Stimulated activated CD8-positive, alpha-beta memory T cell treated with anti-CD3 and anti-CD28 coated beads, Interleukin-4, amount 100 ng/mL, for 48 hours (primary cell): Measurements from ENCODE around the gene ZNF81.
"Not testable (repeated sequence)": the region's sequence is repeated elsewhere in the genome, so short reads cannot be mapped to it uniquely, and the experiment has no call there.

Experiments used
- DNase-seq: peaks from one replicate; pipeline ENCODE4 v3.0.0-alpha.2; 2020

Gene ZNF81

GRCh38 chrX:47936940-47937317, 100.2 kb downstream of the ZNF81 start:
- DNase-seq = no peak

- DNase-seq = no peak
Observed at GRCh38 chrX:47940448-47940847, 103.7 kb downstream of the ZNF81 start.

GRCh38 chrX:47941423-47941822, 104.7 kb downstream of the ZNF81 start:
- no peak for DNase-seq

GRCh38 chrX:47955295-47955694, 118.6 kb downstream of the ZNF81 start:
- not testable (repeated sequence) for DNase-seq

- no peak for DNase-seq
Observed at GRCh38 chrX:47956016-47956415, 119.3 kb downstream of the ZNF81 start.

- DNase-seq = not testable (repeated sequence)
Observed at GRCh38 chrX:47958206-47958605, 121.5 kb downstream of the ZNF81 start.

- no peak for DNase-seq
Observed at GRCh38 chrX:47958761-47959342, 122.2 kb downstream of the ZNF81 start.

GRCh38 chrX:47960406-47960805, 123.7 kb downstream of the ZNF81 start:
- no peak for DNase-seq

GRCh38 chrX:47961830-47962229, 125.1 kb downstream of the ZNF81 start:
- DNase-seq = not testable (repeated sequence)

- not testable (repeated sequence) for DNase-seq
Observed at GRCh38 chrX:47965526-47965925, 128.8 kb downstream of the ZNF81 start.
